Muscle of back (tissue), 11 donors: ENCODE measurements around the gene RASSF7. TPM values are rescaled to one million over a fixed set of nuclear protein-coding genes. Genes with fewer than 3 reads are reported as not detected.
A peak's percentile ranks its signal among the peaks of the same experiment; 100 is the strongest.

Source experiments
- DNase-seq, 3 donors: peaks; one replicate each; pipeline versions ENCODE4 v3.0.0 to v3.0.0-alpha.2; 2013
- polyA plus RNA-seq, 10 donors: library from polyadenylated mRNA; unstranded; fragments of 120-200 nt; gene quantifications; one replicate each; pipeline ENCODE4 v1.2.1, GENCODE V29; 2013; ENCODE audit not compliant: insufficient read length in 10 of 10

The RASSF7 gene
- polyA plus RNA-seq, 10 donors = 1.1 to 3.7 (median 2.2) TPM

DNA sequence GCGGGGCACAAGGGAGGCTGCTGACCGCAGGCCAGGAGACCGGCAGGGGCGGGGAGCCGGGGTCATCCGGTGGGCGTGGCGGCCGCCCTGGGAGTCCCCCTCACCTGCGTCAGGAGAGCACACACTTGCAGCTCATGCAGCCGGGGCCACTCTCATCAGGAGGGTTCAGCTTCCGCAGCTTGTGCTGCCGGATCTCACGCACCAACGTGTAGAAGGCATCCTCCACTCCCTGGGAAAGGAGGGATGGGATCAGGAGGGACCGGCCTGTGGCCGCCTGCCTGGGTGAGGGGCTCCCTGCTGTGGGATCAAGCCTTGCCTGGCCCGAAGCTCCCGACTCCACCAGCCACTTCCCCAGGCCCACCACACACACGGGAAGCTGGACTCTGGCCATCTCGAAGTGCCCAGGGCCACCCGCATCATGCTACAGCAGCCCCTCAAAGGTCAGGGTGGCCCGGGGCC, 28.2 kb upstream of the RASSF7 start:
- DNase-seq = no peak

DNA sequence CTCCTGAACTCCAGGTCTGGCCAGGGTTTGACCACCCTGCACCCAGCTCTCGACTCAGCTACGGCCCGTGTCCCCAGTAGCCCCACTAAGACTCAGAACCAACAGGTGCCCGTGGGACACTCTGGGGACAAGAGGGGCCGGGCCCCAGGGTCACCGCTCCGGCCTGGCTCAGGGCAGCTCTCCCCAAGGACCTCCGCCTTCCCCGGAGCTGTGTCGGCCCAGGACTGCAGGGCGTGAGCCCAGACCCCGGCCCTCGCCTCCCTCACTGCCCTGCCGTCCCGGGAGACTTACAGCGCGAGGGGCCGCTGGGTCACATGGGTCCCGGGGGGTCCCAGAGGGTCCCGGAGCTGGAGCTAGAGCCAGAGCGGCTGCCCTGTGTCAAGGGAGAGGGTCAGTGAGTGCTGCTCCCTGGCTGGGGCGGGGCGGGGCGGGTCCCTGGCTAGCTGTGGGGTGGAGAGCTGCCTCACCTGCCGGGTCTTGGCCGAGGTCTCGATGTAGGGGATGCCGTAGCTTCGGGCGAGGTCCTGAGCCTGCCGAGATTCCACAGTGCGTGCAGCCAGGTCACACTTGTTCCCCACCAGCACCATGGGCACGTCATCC, 27.7 kb upstream of the RASSF7 start:
- no peak for DNase-seq

DNA sequence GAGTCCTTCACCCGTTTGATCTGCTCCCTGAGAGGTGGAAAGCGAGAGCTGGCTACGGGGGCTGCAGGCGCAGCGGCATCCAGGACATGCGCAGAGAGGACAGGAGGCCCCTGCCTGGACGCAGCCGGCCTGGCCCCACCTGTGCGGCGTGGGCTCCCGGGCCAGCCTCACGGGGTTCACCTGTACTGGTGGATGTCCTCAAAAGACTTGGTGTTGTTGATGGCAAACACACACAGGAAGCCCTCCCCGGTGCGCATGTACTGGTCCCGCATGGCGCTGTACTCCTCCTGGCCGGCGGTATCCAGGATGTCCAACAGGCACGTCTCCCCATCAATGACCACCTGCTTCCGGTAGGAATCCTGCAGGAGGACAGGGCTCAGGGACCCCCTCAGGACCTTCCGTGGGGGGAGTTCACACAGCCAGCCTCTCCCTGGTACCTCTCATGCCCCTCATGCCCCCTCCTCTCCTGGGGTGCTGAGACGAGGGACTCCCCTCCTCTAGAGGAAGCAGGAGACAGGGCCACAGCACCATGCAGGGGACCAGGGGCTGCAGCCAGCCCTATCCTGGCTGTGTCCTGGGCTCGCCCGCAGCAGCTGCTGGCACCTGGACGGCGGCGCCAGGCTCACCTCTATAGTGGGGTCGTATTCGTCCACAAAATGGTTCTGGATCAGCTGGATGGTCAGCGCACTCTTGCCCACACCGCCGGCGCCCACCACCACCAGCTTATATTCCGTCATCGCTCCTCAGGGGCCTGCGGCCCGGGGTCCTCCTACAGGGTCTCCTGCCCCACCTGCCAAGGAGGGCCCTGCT, 27.0 kb upstream of the RASSF7 start:
- DNase-seq = no peak

DNA sequence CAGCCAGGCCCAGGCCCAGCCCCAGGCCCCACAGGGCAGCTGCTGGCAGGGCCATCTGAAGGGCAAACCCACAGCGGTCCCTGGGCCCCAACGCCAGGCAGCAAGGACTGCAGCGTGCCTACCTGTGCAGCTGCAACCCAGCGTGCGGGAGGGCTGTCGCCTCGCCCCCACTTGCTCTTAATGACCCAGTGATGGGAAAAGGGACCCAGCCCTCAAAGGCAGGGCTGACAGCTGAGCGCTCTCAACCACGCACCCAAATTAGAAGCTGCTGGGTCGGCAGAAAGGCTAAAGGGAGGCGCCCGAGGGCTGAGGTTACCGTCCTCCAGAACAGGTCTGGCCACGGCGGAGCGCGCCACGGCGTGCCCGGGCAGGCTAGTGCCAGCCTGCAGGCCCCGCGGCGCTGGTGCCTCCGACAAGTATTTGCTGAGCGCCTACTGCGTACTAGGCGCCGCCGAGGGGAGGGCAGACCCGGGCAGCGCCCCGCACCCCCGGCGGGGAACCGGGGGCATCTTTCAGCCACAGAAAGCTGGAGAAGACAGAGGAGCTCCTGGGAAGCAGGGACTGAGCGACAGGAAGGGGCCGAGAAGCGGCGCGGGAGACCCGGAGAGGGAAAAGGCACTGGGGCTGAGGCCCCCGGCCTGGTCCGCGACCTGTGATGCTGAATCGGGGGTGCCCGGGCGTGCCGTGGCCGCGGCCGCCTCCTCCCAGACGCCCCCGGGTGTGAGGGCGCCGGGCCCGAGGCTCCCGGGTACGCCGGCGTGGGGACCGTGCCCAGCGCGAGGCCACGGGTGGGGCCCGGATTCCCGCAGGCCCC, 26.2 kb upstream of the RASSF7 start:
- DNase-seq = peak in 2 of 3 donors; percentile 34 to 56

DNA sequence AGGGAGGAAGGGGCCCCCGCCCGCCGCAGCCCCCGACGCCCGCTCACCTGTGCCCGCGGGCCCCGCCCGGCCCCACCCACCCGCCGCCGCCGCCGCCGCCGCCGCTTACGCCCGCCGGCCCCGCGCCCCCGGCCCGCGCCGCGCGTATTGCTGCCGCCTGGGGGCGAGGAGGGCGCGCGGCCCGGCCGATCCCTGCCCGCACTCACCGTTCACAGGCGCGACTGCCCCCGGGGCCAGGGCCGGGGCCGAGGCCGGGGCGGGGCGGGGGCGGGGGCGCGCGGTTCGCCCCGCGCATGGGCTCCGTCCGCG, 25.6 kb upstream of the RASSF7 start:
- no peak for DNase-seq

DNA sequence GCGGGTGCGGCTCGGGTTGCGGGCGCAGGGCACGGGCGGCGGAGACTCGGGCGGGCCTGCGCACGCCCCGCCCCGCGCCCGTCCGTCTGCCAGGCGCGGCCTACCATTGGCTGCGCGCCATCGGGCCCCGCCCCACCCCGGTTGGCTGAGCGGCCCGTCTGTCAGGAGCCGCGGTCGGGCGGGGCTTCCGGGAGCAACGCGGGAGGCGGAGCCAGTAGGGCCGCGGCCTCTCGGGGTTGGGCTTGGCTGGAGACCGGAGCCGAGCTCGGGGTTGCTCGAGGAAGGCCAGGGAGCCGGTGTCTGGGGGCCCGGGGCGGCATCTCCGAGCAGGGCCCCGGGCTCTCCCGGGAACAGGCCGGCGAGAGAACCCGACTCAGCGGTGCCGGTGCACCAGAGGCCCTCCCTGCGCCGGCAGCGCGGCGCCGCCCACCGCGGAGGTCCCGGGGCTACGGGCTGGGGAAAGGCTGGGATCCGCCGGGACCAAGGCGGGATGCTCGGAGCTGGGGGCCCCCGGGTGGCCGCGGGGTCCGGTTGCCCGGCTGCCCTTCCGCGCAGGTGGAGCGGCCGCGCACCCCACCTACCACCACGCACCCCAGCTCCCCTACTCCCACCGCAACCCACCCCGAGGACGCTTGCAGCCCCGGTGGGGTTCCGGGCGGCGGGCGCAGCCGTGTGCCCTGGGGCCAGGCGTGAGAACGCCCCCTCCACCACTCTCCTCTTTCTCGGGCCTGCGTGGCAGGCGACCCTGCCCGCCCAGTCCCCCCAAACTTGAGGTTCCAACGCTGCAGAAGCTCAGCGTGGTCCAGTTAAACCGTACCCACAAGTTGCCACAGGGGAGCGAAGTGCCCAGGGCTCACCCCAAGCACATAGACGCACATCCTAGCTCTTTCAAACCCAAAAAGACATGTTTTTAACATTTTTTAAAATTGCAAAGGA, 25.0 kb upstream of the RASSF7 start, which contains the start of gene HRAS:
Gene HRAS, minus strand, starts transcription at position 58 of the 936 bp plus-strand sequence.
- DNase-seq = peak; percentile 94 to 97 (median 95)

DNA sequence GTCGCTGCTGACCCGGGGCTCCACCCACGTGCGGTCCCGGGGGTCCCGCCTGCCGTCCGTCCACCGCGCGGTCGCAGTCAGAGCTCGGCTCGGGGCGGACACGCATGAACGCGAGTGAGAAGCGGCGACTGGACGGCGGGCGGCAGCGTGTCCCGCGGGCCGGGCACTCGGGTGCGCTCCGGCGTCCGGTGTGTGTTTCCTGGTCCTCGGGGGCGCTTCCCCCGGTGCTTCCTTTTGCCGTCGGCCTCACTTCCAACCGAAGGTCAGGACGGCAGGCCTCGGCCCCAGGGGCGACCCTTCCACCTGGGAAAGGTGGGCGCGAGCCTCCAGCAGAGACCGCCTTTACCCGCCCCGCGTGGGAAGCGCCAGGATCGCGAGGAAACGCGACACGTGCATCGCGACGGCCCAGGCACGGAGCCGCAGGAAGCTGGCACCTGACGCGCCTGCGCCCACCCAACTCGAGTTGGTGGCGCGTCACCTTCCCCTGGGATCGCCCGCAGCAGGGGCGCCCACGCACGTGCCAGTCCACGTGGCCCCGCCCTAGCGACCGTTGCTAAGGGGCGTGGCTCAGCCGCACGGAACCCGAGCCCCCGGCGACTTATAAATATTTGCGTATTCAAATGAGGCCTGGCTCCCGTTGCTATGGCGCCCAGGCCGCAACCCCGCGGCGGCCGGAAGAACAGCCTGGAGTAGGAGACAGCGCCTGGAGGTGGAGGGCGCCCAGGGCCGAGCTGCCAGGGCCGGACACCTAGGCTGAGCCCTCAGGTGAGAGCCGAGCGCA, 23.7 kb upstream of the RASSF7 start, which contains the start of gene LRRC56:
Gene LRRC56, plus strand, starts transcription at position 687 of the 781 bp plus-strand sequence. CDS start 3,158 bp downstream, outside the sequence.
- peak; percentile 47 to 79 (median 66) for DNase-seq

DNA sequence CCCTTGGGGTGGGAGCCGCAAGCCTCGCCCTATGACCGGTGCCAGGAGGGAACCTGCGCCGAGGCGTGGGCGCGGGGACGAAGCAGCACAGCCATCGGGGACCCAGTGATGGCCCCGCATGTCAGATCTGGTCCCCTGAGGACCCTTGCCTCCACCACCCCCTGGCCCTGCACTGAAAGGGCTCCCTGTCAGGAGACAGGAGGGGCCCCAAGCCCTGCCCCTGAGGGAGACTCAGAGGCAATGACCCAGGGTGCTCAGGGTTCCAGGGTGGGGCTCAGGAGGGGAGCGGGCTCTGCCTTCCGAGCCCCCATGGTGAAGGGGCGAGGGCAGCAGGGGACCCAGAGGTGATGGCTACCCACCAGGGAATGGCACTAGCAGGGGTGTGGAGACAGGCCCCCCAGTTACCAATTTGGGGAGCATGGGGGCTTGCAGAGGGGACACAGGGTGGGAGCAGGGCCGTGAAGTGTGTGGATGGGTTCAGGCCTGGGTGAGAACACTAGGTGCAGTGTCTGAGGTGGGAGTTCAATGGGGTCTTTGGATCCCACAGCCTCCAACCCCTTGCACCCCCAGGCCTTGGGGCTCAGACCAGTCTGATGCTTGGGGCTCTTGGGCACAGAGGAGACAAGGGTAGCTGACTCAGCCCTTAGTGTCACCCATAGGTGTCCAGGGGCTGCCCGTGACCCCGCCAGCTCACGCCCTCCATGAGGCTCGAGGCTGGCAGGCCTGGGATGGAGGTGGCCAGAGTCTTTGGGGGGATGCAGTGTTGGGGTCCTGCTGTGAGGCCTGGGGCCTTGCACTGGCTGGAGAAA, 22.9 kb upstream of the RASSF7 start:
- DNase-seq = no peak

DNA sequence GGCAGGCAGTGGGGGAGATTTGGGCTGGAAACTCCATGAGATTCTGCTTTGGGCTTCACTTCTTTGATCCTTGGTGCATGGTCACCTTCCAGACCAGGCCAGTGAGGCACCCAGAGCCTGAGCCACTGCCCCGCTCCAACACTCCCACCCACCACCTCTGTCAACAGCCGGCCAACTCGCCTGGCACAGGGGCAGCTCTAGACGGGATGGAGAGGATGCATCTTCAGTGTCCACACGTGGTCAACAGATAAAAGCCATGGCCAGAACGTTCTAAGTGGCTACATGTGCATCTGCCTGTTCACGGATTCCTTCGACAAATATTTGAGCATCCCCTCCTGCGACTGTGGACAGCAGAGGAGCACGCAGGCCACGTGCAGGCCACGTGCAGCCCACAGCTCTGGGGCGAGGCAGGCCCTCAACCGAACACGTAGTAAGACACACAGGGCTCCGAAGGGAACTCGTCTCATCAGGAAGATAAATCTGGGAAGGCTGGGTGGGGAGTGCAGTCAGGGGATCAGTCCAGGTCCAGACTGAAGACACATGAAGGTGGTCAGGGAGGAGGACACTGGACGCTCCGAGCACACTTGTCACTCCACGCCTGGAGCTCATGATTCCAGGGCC, 22.2 kb upstream of the RASSF7 start:
- no peak for DNase-seq

DNA sequence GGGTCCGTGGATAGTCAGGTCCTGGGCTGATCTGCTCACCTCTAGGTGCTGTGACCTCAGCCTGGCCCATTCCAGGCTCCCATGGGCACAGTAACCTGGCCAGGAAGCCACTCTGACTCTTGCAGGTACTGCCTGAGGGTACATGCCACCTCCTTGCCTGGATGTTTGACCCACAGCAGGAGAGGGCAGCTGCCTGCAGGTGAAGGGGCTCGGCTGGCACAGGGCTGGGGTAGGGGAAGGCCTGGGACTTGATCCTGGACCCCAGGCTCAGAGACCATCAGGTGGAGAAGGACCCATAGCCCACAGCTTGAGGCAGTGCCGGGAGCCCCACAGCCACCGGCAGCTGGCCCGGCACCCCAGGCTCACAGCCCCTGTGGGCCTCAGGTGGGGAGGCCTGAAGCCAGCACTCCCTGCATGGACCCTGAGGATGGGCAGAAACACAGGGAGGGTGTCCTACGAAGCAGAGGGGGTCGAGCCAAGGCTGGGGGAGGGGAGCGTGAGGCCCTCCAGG, 20.7 kb upstream of the RASSF7 start:
- DNase-seq = no peak

DNA sequence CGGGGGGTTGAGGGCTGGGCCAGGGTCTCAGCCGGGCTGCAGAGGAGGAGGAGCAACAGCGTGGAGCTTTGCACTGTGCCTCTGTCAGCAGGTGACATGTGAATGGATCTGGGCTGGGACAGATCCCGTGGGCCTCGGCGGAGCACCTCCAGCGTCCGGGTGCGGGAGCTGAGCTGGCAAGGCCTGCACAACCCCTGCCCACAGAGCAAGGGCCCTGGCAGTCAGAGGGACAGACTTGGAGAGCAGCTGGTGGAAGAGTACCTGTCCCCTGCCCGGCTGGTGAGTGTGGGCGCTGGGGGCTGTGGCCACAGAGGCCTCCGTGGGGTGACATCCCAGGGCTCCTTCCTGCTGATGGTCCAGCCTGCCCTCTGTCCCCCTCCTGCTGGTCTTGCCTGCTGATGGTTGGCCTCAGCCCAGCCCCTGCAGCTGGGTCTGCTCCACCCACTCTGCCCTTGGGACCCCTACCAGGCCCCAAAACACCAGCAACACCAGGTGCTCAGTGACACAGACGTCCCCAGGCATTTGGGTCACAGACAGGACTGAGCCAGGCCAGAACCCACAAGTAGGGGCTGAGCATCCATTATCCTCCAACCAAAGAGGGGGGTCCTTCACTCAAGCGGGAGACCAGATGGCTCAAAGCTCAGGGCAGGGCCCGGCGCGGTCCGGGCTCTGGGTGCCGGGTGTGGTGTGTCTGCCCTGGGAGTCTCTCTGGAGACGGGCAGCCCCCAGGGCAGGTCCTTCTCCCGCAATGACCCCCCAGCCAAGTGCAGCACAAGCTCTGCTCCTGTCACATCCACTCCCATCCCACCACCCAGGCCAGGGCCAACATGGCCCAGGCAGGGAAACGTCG, 20.0 kb upstream of the RASSF7 start:
- no peak for DNase-seq

DNA sequence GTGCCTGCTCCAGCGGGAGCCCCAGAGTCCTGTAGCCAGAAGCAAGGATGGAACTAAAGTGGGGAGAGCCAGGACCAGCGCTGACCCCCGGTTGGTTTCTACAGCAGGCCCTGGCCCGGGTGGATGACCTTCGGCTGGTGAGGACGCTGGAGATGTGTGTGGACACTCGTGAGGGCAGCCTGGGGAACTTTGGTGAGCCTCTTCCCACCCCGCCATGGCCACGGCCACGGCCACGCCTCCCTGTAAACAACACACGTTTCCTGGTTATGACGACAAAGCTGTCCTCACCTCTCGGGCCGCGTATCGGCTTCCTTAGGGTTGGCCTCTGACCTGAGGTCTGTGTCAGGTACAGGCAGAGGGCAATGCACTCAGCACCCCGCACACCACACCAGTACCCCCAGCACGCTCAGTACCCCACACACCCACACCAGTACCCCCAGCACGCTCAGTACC, 19.3 kb upstream of the RASSF7 start:
- DNase-seq = no peak

DNA sequence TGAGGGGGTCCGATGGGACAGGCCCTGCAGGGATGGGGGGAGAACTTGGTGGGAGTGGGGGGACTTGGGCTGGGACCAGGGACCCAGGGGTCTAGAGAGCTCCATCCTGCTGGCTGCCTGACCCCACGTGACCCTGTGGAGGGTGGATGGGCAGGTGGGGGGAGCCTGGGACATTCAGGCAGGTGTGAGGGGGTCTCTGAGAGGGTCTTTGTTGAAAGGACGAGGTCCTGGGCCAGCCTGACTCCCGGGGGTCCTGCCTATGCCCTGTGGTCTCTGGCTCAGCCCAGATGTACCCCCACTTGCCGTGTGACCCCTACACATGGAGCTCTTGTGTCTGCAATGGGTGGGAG, 16.0 kb upstream of the RASSF7 start:
- no peak for DNase-seq

DNA sequence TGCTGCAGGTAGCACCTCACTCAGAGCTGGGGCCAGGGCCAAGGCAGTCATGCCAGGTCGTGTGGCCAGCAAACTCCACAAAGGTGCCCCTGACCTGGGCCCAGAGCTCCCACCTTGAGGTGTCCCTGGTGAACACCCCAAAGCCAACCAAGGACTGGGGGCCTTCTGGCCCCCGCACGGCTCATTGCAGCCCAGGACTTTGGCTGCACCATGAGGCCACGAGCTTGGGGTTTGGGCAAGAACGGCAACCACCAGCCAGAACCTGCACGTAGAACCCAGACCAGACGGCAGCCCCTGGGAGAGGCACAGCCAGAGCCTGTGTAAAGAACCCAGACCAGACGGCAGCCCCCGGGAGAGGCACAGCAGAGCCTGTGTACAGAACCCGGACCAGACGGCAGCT, 15.6 kb upstream of the RASSF7 start:
- DNase-seq = no peak

DNA sequence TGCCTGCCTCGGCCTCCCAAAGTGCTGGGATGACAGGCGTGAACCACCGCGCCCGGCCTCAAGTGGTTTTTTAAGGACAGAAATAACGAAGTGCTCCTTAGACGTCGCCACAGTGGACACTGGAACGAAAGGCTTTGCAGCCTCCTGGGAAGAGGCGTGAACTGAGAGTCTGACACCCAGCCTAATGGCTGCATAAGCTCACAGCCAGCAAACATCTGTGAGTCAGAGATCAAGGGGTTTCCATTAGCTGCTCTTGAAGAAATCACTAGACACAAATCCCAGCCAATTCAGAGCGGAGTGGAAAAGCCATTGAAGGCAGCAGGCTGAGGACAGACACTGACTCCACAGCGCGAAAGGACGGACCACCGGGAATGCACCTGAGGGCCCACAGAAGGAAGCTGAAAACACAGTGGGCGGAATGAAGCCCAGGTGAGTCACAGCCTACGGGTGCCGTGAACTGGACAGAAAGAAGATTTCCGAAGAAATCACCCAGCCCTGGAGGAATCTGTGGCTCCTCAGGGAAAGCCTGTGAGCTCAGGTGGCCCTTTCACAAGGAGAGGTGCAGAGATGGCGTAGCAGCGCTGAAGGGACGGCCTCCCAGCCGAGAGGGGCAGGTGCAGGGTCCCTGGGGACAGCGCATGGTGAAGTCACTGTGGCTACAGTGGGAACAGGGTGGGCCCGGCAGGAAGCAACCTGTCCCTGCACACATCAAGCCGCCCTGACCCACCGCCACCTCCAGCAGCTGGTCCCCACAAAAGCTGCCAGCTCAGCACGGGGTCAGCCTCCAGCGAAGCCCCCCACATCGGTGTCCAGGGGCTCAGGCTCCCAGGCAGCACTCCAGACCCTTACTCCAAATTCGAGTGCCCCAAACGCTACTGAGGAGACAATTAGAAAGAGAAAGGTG, 11.8 kb upstream of the RASSF7 start:
- no peak for DNase-seq

DNA sequence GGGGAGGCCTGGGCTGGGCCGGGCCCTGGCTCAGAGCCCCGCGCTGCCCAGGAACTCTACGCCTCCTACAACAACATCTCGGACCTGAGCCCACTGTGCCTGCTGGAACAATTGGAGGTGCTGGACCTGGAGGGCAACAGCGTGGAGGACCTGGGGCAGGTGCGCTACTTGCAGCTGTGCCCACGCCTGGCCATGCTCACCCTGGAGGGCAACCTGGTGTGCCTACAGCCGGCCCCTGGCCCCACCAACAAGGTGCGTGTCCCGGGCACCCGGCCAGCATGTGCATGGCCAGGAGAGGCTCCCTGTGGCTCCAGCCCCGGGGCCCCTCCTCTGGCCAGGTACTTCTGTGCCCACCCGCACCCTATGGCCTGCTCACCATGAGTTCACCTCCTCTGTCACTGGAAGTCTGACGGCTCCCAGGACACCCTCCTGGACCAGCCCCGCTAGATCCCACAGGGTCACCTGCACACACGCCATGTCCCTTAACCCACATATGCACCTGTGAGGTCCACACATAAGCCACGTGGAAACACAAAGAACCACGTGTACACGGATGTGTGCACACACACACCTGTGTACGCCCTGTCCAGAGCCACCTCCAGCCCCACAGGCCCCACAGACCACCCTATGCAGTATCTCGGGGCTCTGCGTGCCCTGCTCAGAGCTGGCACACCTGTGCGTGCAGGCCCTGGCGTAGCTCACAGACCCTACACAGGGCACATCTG, 10.6 kb upstream of the RASSF7 start:
- DNase-seq = no peak
